T-helper 2 cell treated with Interferon-gamma antibody and Interleukin-4, amounts not matched to agents 5 μg/mL and 100 μg/mL, for 36 hours (primary cell): Measurements from ENCODE around the gene NRP2.

Source experiments
- DNase-seq: peaks from one replicate; pipeline ENCODE4 v3.0.0; 2021; ENCODE audit warnings: low spot score
- H3K27ac Mint-ChIP-seq: one replicate; pipeline ENCODE4 v1.8.0; 2021; ENCODE audit warnings: mild to moderate bottlenecking, mixed read lengths
- H3K27me3 Mint-ChIP-seq: one replicate; pipeline ENCODE4 v1.8.0; 2021; ENCODE audit warnings: low read depth, mixed read lengths
- H3K36me3 Mint-ChIP-seq: one replicate; pipeline ENCODE4 v1.8.0; 2021; ENCODE audit warnings: low read depth, mixed read lengths
- H3K4me1 Mint-ChIP-seq: one replicate; pipeline ENCODE4 v1.8.0; 2021; ENCODE audit warnings: low read depth, mixed read lengths
- H3K4me3 Mint-ChIP-seq: one replicate; pipeline ENCODE4 v1.8.0; 2022; ENCODE audit warnings: mild to moderate bottlenecking, moderate library complexity, mixed read lengths
- H3K9me3 Mint-ChIP-seq: one replicate; pipeline ENCODE4 v1.8.0; 2021; ENCODE audit warnings: mixed read lengths

NRP2 gene

DNA sequence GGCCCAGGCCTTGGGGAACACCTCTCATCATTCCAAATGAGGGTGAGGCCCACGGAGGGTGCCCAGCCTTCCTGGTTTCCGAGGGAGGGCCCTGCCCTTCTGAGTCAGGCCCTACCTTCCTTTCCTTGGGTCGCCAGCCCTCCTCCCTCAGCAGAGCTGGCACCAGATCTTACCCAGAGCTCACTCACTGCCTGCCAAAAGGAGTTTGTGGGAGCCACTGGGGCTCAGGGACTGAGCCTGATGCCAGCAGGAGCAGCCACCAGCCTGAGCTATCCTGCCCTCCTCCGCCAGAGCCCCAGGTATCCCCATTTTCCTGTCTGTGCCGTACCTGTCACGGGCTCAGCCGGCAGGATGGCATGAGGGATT, 64.1 kb downstream of the NRP2 start:
- Mint-ChIP-seq H3K27ac (no peak overlapping the region), H3K4me1 (no peaks in the 10 kb centered on the region), H3K27me3 (no peaks in the 10 kb centered on the region), H3K36me3 (peaks cover 2% of the 10 kb centered on the region), H3K4me3 (no peak overlapping the region), H3K9me3 (no peaks in the 10 kb centered on the region)
- no peak for DNase-seq

DNA sequence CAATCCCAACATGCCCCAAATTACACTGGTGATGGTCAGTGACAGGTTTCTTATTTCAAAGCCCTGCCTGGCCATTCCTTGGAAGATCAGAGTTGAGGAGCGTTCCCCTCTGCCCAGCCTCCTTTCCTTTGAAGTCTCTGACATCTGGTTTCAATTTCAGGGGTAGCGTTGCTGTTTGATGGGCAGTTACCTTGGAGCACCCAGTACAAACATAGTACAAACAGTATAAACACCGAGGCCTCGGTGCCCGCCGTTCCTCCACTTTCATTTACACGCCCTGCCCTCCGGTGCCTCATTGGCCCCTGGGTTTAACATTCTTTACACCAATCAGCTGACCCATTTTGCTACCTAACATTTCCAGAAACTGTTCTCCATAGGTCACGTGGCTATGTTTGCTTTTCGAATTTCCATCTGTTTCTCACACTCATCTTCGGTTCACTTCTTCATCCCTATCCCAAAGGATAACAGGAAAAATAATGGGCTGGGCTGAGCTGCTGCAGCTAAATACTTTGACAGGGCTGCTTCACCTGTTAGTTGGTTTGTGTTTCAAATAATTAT, 65.6 kb downstream of the NRP2 start:
- peaks cover 3% of the 10 kb centered on the region for H3K36me3 Mint-ChIP-seq
- H3K9me3 Mint-ChIP-seq = no peaks in the 10 kb centered on the region
- no peaks in the 10 kb centered on the region for H3K27me3 Mint-ChIP-seq
- H3K27ac Mint-ChIP-seq = no peak overlapping the region
- H3K4me3 Mint-ChIP-seq = no peak overlapping the region
- DNase-seq = no peak
- H3K4me1 Mint-ChIP-seq = no peaks in the 10 kb centered on the region

DNA sequence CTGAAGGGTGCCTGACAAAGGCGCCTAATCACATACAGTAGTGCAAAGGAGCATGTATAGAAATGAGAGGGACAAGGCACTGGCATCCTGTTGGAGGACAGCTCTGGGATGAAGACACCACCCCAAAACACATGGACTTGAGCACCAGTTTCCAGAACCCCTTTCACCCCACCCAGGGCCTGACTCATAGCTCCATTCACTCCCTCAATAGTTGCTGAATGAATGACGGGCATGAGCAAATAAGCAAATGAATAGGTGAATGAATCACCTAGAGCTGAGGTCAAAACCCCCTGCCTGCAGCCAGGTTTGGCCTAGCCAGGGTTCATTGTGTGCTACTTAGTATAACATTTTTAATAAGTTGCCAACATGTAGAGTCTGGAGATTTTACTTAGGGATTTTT, 66.3 kb downstream of the NRP2 start:
- H3K36me3 Mint-ChIP-seq = peaks cover 4% of the 10 kb centered on the region
- DNase-seq = no peak
- H3K9me3 Mint-ChIP-seq = no peaks in the 10 kb centered on the region
- H3K4me1 Mint-ChIP-seq = no peaks in the 10 kb centered on the region
- H3K27ac Mint-ChIP-seq = no peak overlapping the region
- no peaks in the 10 kb centered on the region for H3K27me3 Mint-ChIP-seq
- H3K4me3 Mint-ChIP-seq = no peak overlapping the region

DNA sequence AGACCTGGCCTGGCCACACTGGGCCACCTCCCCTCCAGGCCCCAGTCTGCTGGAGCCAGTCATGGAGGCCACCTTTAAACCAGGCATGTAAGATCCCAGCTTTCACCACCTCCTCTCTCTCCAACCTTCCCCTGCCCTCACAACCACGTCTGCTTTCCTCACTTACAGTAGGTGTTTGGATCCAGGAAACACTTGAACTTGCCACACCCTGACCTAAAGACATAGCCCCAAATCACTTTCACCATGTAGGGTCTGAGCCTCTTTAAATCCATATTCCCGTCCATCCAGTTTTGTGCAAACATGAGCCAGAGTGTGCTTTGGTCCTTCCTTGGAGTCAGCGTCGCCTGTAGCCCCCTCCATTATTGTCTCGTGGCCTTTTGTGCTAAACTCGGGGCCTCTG, 66.8 kb downstream of the NRP2 start:
- H3K27me3 Mint-ChIP-seq = no peaks in the 10 kb centered on the region
- H3K27ac Mint-ChIP-seq = no peak overlapping the region
- peaks cover 2% of the 10 kb centered on the region for H3K36me3 Mint-ChIP-seq
- DNase-seq = no peak
- H3K4me3 Mint-ChIP-seq = no peak overlapping the region
- no peaks in the 10 kb centered on the region for H3K4me1 Mint-ChIP-seq
- H3K9me3 Mint-ChIP-seq = no peaks in the 10 kb centered on the region

DNA sequence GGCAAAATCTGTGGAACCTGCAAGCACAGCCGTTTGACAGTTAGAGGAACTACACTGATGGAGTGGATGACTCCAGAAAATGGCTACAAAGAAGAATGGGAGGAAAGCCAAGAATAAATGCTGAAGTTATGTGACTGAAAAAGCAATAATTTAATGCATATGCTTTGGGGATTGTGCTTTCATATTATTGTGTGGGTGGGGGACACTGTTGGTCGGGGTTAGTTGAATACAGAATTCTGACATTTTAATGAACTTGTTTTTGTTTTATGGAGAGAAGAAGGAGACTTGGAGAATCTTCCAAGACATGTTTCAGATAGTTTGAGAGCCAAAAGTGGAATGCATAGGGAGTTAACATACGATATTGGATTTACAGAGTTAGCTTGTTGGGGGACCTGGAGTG, 68.5 kb downstream of the NRP2 start:
- Mint-ChIP-seq H3K27ac (no peak overlapping the region), H3K9me3 (no peaks in the 10 kb centered on the region), H3K4me1 (no peaks in the 10 kb centered on the region), H3K4me3 (no peak overlapping the region), H3K36me3 (peaks cover 4% of the 10 kb centered on the region), H3K27me3 (no peaks in the 10 kb centered on the region)
- no peak for DNase-seq

DNA sequence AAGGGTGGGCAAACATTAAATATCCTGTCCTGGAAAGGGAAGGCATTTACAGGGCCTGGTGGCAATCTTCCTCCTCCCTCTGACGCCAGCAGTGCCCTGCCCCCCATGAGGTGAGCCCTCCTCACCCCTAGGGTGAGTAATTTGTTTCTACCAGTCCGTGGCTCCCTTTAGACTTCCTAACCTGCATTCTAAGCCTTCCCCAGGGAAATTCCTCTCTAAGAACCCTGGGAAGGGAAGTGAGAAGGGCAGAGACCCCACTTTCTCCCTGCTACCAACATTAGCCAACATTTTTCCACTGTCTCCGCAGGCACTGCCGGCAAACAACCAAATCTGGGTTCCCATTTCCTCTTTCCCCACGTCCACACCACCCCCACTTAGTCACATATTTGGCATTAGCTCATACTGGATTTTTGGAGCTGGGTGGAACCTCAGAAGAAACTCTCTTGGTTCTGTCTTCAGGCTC, 69.3 kb downstream of the NRP2 start:
- no peak for DNase-seq
- Mint-ChIP-seq H3K27ac (no peak overlapping the region), H3K36me3 (peaks cover 4% of the 10 kb centered on the region), H3K4me1 (no peaks in the 10 kb centered on the region), H3K4me3 (no peak overlapping the region), H3K27me3 (no peaks in the 10 kb centered on the region), H3K9me3 (no peaks in the 10 kb centered on the region)

DNA sequence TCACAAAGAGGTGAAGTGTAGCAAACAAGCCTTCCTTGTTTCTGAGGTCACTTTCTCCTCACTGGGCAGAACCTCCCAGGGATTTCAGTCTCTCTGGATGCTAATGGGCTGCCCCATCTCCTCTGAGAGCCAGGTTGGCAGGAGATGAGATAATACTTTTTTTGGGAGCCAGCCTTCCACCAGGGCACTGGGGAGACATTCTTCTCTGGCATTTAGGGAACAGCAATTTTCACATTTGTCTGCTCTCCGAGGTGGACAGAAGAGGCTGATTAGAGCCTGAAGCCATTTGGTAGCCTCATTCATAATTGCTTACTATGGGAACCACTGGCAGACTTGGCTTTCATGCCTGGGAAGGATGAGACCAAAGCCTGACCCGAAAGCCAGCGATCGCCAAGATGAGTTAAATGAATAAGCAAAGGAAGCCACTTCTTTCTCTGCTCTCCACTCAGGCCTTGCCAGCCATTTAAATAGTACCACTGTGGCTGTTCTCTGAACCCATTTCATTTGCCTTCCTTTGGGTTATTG, 70.1 kb downstream of the NRP2 start:
- no peak overlapping the region for H3K4me3 Mint-ChIP-seq

DNA sequence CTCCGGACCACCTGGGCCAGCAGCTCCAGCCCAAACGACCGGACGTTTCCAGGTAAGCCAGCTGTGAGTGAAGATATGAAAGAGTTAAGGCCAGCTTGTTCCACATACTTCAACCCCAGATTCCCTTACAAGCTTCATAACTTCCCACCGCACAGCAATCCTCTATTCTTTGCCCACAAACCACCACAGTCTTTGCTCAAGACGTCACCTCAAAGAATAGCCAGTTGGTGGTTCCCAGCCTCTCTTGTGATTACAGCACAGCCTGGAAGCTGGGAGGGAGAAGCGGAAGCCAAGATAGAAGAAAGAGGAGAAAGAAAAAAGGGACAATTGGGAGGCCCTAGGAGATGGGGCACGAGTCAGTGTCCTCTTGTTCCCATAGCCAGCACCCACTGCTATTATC, 70.6 kb downstream of the NRP2 start:
- no peak for DNase-seq
- Mint-ChIP-seq H3K4me3 (no peak overlapping the region), H3K9me3 (no peaks in the 10 kb centered on the region), H3K27ac (no peak overlapping the region), H3K36me3 (peaks cover 4% of the 10 kb centered on the region), H3K27me3 (no peaks in the 10 kb centered on the region), H3K4me1 (no peaks in the 10 kb centered on the region)

More for the DNA sequence above, 70.1 kb downstream of the NRP2 start:
- H3K27me3 Mint-ChIP-seq = no peaks in the 10 kb centered on the region
- no peaks in the 10 kb centered on the region for H3K4me1 Mint-ChIP-seq
- H3K27ac Mint-ChIP-seq = no peak overlapping the region
- no peaks in the 10 kb centered on the region for H3K9me3 Mint-ChIP-seq
- DNase-seq = no peak
- H3K36me3 Mint-ChIP-seq = peaks cover 4% of the 10 kb centered on the region

DNA sequence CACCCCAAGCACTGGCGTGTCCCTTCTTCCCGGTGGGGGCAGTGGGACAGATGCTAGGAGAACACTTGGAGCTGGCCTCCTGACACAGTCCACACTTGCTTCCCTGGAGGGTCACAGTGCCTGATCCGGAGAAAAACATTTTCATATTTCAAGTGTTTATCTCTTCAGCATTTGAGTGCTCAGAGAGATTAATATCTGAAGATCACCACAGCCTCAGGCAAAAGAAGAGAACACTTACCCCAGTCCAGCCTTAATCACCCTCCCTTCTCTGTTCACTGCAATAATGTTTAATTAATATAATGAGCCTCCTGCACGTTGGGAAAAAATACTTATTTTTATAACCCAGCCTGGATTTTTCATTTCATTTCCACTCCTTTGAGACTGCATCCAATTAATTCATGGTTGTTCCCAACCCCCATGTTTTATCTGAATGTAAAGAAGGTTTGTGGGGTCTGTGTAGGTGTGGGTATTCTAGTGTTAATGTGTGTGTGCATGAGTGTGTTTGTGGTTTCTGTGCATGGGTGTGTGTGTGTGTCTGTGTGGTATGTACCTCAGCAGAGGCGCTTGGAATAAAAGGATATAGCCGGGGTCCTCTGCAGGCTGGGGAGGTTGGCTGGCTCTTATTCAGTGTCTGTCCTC, 72.1 kb downstream of the NRP2 start:
- Mint-ChIP-seq H3K4me1 (no peaks in the 10 kb centered on the region), H3K36me3 (peaks cover 4% of the 10 kb centered on the region)
- DNase-seq = no peak

DNA sequence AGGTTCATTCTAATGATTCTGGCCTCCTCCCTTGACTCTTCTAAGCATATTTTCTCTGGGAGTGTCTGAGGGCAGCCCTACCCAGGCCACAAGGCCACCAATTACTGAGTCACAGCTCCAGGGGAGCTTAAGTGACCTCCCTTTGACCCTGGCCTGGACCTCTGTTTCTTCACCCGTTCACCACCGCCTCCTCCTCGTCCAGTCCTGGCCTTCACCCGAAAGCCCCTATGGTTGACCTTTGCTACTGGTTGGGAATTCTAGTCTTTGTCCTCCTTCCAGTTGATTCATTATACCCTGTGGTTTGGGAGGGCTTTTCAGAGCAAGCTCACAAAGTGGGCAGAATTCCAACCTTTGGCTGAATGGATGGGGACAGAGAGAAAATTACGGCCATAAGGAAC, 72.6 kb downstream of the NRP2 start:
- H3K9me3 Mint-ChIP-seq = no peaks in the 10 kb centered on the region
- H3K36me3 Mint-ChIP-seq = peaks cover 4% of the 10 kb centered on the region
- no peak for DNase-seq
- no peaks in the 10 kb centered on the region for H3K4me1 Mint-ChIP-seq
- H3K4me3 Mint-ChIP-seq = no peak overlapping the region
- no peak overlapping the region for H3K27ac Mint-ChIP-seq
- no peaks in the 10 kb centered on the region for H3K27me3 Mint-ChIP-seq

More for the DNA sequence above, 72.1 kb downstream of the NRP2 start:
- Mint-ChIP-seq H3K27ac (no peak overlapping the region), H3K9me3 (no peaks in the 10 kb centered on the region), H3K27me3 (no peaks in the 10 kb centered on the region), H3K4me3 (no peak overlapping the region)

DNA sequence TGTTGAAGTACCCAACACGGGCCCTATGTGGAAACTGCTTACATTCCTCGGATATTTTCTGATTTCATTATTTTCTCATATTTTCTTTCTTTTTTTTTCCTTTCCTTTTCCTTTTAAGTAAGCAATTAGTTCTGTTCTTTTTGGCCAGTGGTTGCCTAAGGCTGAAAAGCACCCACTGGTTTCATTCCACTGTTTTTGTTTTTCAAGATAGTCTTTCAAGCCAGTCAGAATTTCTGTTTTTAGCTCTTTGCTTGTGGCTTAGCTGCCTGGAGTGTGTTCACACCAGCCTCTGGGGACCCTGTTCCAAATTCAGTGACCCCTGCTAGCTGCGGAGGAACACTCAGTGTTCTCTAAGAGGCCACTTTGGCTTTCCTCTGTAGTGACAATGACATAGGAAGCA, 73.6 kb downstream of the NRP2 start:
- Mint-ChIP-seq H3K27ac (no peak overlapping the region), H3K4me3 (no peak overlapping the region), H3K27me3 (peaks cover 5% of the 10 kb centered on the region), H3K9me3 (no peaks in the 10 kb centered on the region), H3K4me1 (no peaks in the 10 kb centered on the region), H3K36me3 (peaks cover 6% of the 10 kb centered on the region)
- no peak for DNase-seq

DNA sequence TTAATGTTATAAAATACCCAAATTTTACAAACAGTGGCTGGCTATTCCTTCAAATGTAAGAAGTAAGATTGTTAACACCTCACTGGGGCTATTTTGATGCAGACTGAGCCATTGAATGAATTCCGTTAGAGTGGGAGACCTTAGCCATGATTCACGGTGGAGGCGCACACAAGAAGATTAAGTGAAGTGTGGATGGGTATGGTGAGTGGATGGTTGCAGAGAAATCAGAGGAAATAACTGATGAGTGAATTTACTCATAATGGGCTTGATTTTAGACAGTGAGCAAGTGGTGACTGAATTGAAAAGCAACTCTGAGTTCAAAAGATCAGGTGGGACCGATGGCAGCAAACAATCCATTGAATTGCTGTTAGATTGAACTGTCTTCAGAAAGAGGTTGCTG, 75.0 kb downstream of the NRP2 start:
- no peak for DNase-seq
- H3K36me3 Mint-ChIP-seq = peaks cover 6% of the 10 kb centered on the region
- H3K27ac Mint-ChIP-seq = no peak overlapping the region
- H3K9me3 Mint-ChIP-seq = no peaks in the 10 kb centered on the region
- H3K4me3 Mint-ChIP-seq = no peak overlapping the region
- H3K27me3 Mint-ChIP-seq = peaks cover 5% of the 10 kb centered on the region
- H3K4me1 Mint-ChIP-seq = no peaks in the 10 kb centered on the region

DNA sequence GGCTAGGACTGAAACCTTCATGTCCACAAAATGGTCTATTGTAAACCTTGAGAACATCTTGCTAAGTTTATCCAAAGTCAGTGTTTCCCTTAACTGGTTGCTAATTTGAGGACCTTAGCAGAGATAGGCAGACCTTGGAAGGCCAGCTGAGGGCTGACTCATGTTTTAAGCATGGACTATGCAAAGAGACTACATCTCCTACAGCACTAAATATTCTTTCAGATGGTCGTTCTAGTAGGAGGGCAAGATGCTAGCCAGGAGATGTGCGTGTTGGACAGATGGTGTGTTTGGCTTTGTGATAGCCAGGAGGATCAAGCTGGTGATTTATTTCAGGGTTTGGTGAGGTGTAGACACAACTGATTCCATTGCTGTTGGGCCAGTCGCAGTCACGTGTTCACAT, 75.8 kb downstream of the NRP2 start:
- Mint-ChIP-seq H3K9me3 (no peaks in the 10 kb centered on the region), H3K4me1 (no peaks in the 10 kb centered on the region), H3K36me3 (peaks cover 4% of the 10 kb centered on the region), H3K27me3 (peaks cover 8% of the 10 kb centered on the region), H3K27ac (no peak overlapping the region), H3K4me3 (no peak overlapping the region)
- DNase-seq = no peak

DNA sequence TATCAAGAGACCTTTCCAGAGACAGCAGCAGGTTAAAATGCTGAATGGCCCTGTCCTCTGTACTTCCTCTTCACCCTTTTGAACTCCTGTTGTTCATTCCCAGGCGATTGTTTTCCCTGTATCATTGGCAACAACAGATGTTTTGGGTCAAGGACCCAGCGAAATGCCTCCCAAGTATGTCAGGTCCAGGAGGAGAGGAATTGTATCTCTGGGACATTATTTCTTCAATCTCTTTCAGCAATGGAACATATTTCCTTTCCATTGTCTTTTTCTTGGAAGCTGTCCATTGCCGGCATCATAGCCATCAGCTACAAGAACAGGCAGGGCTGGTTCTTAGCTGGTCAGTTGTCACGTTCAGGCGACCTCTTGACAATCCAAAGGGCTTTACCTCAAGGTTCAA, 76.2 kb downstream of the NRP2 start:
- Mint-ChIP-seq H3K27me3 (peaks cover 11% of the 10 kb centered on the region), H3K4me3 (no peak overlapping the region), H3K4me1 (peaks cover 2% of the 10 kb centered on the region), H3K9me3 (no peaks in the 10 kb centered on the region), H3K27ac (no peak overlapping the region), H3K36me3 (peaks cover 6% of the 10 kb centered on the region)
- no peak for DNase-seq

DNA sequence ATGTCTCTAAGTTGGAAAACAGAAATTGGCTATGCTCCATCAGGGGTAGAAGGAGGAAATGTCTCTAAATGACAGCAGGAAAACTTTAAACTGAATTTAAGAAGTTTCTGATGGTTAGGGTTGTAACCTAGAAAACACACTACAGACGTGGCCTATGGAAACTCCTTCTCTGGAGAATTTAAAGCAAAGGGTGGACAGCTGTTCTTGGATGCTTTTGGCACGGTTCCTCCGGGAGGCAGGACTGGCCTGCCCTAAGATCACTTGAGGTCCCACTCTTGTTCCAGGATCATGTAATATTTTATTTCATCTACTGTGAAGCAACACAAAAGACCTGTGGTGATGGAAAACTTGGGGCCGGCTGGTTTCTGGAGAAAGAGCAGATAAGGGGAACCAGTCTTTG, 77.0 kb downstream of the NRP2 start:
- no peak overlapping the region for H3K27ac Mint-ChIP-seq

More for the DNA sequence above, 77.0 kb downstream of the NRP2 start:
- H3K4me3 Mint-ChIP-seq = no peak overlapping the region
- H3K4me1 Mint-ChIP-seq = peaks cover 3% of the 10 kb centered on the region
- H3K36me3 Mint-ChIP-seq = peaks cover 7% of the 10 kb centered on the region
- DNase-seq = no peak
- H3K27me3 Mint-ChIP-seq = peaks cover 15% of the 10 kb centered on the region
- H3K9me3 Mint-ChIP-seq = no peaks in the 10 kb centered on the region
